TTC549 (cell line): ENCODE results near the gene KRTAP10-2.

Experiments used
- FAIRE-seq: peaks from 2 replicates; lab custom pipeline; 2012; peaks lifted over from hg19 to GRCh38; lab: Jason Lieb, UNC

The KRTAP10-2 gene

GRCh38 chr21:44539991-44540666, 11.2 kb downstream of the KRTAP10-2 start, which contains the start of gene KRTAP10-1:
TSS of gene KRTAP10-1 (minus strand) at chr21:44540195. CDS start at chr21:44540150, 45 bp downstream.
- no peak for FAIRE-seq

DNA sequence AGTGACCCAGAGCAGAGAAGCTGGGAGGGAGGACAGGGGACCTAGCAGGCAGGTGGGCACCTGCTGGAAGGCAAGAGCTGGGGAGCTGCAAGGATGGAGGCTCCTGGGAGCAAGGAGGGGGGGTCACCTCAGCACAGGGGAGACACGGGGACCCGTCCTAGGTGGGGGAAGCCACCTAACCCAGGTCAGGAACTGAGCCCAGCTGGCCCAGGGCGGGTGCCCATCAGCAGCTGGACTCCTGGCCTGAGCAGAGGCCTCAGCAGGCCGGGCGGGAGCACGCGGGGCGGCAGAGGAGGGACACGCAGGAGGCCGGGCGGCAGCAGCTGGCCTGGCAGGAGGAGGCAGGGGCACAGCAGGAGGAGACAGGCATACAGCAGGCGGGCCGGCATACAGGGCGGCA, 12.3 kb downstream of the KRTAP10-2 start:
- FAIRE-seq: no peak

DNA sequence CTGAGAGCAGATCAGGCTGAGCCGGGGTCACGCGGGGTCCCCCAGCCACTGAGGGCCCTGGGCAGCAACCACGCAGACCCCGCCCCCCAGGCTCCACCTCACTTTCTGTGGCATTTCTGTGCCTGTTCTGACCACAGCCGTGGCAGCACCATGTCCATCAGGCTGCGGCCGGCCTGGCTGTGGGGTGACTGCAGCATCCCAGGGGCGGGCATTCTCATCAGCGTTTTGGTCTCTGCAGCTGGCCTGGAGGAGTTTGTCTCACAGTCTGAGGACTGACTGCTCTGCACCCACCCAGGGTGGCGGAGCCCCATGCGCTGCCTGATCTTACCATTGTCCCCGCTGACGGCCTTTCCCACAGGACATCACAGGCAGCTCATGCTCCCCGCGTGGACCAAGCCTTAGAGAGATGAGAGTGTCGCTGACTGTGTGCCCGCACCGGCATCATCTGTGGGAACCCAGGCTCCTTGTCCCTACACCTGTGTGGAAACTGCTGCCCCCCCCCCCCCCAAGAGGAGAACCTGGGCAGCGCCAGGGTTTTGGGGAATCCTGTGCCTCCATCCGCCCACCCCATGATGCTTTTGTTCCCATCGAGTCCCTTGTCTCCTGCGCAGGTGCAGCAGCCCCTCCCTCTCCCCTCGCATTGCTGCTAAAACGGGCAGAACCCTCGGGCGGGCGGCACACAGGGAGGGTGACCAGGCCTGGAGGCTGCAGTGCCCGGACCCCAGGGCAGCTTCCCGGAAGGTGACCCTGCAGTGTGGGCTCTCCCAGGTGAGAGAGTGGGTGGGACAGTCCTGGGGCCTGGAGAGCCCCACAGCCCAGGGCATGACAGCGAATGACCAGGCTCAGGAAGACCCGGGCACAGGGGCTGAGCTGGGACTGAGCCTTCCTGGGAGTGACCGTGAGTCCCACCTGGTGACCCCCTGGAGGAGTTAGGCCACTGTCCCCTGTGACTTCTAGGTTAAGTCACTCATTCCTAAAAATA, 13.1 kb downstream of the KRTAP10-2 start:
- FAIRE-seq: no peak

DNA sequence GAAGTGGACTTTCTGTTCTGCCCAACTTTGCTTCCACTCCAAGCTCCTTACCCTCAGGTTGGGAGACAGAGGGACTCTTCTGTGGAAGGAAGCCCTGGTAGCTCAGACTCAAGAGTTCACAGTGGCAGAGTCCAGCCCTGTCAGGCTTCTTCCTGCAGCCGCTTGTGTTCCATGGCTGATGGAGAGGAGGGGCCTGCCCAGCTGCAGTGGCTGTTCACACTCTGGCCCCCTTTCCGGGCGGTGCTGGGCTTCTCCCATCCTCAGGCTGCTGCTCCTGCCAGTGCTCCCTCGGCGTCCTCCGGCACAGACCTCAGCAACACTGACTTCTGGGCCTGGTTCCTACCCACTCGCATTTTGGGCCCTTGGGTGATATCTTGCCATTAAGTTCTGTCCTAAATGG, 15.3 kb downstream of the KRTAP10-2 start:
- FAIRE-seq: no peak

DNA sequence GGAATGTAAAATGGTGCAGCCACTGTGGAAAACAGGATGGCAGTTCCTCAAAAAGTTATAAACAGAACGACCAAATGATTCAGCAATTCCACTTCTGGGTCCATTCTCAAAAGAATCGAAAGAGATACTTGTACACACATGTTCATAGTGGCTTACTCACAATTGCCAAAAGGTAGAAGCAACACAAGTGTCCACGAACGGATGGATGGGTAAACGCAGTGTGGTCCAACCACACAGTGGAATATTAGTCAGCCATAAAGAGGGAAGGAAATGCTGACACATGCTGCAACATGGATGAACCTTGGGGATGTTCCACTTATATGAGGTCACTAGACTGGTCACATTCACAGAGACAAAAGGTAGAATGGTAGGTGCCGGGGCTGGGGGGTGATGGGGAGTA, 16.6 kb downstream of the KRTAP10-2 start:
- no peak for FAIRE-seq

GRCh38 chr21:44533891-44534627, 17.2 kb downstream of the KRTAP10-2 start:
- FAIRE-seq: no peak

GRCh38 chr21:44533121-44533890, 18.0 kb downstream of the KRTAP10-2 start:
- no peak for FAIRE-seq

- no peak for FAIRE-seq
These were observed 18.6 kb downstream of the KRTAP10-2 start for GRCh38 chr21:44532712-44533111.

DNA sequence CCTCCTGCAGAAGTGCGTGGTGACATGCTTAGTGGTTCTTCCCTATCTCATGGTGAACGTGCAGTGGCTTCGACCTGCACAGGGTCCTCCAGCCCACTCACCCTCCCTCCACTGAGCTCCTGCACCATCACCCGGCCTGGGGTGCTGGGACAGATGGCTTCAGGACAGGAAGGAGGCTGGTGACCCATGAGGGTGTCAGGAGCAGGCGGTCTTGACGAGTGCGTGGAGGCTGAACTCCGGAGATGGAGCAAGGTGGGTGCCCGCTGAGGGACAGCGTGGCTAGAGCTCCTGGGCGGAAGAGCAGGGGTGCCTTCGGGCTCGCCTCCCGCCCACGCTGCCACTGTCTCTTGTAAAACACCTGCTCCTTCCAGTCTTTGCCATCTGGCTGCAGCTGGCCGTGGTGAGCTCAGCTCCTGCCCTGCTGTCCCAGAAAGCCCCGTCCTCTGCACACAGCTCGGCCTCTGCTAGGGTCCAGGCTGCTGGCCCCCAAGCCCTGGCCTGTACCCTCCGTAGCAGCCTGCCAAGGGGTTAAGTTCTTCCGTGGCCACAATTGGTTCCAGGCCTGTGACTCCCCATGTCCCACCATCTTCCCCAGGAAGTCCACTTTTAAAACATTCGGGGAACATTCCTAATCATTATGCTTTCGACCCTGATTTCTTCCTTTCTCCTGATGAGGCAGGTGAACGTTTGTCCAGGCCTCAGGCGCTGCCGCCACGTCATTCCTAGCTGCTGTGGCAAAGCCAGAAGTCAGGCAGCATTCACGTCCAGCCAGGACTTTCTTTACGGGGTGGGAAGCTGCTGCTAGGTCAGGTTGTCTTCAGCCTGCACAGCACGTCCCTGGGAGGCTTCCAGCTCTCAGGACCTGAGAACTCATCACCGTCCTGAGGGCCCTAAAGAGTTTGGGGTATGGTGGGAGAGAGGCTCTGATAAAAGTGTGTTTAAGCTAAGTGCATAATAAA, 19.4 kb downstream of the KRTAP10-2 start:
- no peak for FAIRE-seq

GRCh38 chr21:44530903-44531605, 20.3 kb downstream of the KRTAP10-2 start:
- FAIRE-seq: no peak

DNA sequence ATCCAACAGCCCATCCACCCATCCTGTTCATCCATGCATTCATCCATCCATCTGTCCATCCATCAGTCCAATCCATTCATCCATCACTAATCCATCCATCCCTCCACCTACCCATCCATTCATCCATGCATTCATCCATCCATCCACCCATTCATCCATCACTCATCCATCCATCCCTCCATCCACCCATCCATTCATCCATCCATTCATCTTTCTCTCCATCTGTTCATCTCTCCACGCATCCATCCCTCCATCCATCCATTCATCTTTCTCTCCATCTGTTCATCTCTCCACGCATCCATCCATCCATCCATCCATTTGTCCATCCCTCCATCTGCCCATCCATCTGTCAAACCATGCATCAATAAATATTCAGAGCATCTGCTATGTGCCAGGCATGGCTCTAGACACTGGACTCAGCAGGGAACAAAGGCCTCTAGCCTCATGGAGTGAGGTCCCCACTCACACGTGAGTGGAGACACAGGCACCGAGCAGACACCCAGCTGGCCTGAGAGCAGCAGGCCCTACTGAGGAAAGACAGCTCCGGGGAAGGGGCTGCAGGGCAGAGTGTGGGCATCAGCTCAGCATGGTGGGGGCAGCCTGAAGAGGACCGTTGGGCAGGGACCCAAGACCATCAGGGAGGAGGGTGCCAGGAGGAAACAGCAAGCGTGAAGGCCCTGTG, 20.9 kb downstream of the KRTAP10-2 start:
- no peak for FAIRE-seq

DNA sequence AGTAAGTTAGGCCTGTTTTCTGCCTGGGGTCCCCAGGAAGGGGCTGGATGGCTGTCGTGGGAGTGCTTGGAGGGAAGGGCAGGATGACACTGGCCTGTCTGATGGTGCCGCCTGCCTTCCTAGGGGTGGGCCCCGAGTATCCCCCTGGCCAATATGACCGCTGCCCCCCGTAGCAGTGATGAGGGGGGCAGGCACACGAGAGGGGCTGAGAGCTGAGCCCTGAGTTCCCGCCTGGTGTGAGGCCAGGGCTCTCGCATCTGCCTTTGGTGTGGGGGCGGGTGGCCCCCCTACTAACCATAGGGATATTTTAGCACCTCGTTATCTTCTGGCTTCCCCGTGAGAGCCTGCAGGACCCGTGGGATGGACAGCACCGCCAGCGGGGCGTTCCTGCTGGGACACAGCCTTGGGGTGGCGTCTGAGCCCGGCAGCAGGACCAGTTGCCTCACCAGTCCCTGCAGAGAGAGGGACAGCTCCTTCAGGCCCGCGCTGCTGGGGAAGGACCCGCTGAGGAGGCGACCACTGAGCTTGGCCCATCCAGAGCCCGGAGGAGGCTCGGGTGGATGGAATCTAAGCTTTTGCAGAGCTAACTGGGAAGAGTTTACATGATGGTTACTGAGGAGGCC, 21.7 kb downstream of the KRTAP10-2 start:
- no peak for FAIRE-seq

GRCh38 chr21:44529011-44529421, 22.3 kb downstream of the KRTAP10-2 start:
- FAIRE-seq: no peak

- no peak for FAIRE-seq
These were observed 22.7 kb downstream of the KRTAP10-2 start for GRCh38 chr21:44528634-44528995.

- no peak for FAIRE-seq
These were observed 23.2 kb downstream of the KRTAP10-2 start for GRCh38 chr21:44527983-44528633.

DNA sequence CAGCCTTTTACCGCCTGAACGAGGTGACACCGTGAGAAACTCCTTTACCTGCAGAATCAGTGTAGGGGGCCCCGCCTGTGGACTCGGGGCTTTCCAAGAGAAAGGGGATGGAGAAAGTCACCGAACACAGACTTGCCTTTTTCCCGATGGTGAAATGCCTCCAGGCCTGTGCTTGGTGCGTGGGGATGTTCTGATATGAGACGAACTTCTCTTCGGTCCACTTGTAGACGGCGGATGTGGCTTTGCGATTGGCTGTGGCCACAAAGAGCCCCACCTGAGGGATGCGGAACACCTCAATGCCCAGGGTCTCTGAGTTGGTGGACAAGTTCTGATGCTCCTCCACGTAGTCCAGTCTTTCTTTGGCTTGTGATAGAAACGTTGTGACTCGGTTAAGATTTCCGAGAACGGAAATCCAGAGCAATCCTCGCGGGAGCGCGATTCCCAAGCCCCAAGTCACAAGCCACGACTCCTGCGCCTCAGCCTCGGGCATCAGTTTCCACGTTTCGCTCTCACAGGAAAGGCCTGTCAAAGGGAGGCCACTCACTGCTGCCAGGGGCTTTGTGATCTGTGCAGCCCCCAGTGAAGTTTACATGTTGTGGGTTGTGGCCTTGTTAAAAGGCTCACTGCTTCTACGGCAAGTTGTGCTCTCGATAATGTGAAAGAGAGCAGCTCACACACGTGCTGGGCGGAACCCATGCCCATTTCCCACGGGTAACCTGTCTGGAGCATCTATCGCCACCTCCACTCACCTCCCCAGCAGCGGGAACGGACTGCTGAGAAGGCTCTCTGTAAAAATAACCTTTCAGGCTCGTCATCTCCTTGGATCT, 23.9 kb downstream of the KRTAP10-2 start:
- FAIRE-seq: no peak
